Pulmonary artery endothelial cell (primary cell): ENCODE measurements around the gene LRRC46. TPM values are rescaled to one million over a fixed set of nuclear protein-coding genes. Genes with fewer than 3 reads are reported as not detected.

ENCODE experiments used
- DNase-seq: peaks from one replicate; pipeline ENCODE4 v3.0.0-alpha.2; 2011; ENCODE audit warnings: low read depth, low spot score
- total RNA-seq: library from RNA; depleted of rRNA; stranded (reverse); fragments of >200 nt; gene quantifications from 2 replicates; pipeline ENCODE4 v1.2.3, GENCODE V29; 2014

The LRRC46 gene, protein sequence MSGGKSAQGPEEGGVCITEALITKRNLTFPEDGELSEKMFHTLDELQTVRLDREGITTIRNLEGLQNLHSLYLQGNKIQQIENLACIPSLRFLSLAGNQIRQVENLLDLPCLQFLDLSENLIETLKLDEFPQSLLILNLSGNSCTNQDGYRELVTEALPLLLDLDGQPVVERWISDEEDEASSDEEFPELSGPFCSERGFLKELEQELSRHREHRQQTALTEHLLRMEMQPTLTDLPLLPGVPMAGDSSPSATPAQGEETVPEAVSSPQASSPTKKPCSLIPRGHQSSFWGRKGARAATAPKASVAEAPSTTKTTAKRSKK
- not detected in 2 replicates for total RNA-seq

- peak; percentile 73 for DNase-seq
Observed at GRCh38 chr17:47831003-47831933, at the start of gene LRRC46, which contains the start of gene MRPL10. LRRC46 (plus strand) TSS chr17:47831670; CDS start chr17:47831990, 320 bp downstream. MRPL10 (minus strand) TSS chr17:47831541; CDS start chr17:47831511, 30 bp downstream.

DNA sequence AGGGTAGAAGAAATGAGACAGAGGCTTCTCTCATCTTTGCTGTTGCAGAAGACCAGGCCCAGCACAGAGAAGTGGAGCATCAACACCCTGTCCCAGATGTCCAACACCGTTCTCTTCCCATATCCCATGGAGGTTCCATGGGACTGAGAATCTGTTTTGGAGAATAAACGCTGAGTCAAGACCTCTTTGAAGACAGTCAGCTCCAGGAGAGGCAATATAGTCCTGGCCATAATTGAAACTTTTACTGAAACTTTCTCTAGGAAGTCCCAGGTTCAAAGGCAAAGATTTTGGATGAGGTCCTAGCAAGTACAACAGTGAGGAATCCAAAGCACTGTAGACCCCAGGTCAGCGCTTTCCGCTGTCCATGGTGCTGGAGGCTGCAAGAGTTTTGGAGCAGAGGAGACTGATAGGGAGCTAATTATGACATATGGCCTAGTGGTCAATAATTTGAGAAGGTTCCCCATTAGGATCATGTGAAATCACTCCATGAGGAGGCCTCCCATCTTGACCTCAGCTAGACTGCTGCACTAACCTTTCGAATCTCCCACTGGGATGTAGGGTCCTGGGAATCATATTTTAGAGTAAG lies 45.8 kb upstream of the LRRC46 start:
- no peak for DNase-seq

DNA sequence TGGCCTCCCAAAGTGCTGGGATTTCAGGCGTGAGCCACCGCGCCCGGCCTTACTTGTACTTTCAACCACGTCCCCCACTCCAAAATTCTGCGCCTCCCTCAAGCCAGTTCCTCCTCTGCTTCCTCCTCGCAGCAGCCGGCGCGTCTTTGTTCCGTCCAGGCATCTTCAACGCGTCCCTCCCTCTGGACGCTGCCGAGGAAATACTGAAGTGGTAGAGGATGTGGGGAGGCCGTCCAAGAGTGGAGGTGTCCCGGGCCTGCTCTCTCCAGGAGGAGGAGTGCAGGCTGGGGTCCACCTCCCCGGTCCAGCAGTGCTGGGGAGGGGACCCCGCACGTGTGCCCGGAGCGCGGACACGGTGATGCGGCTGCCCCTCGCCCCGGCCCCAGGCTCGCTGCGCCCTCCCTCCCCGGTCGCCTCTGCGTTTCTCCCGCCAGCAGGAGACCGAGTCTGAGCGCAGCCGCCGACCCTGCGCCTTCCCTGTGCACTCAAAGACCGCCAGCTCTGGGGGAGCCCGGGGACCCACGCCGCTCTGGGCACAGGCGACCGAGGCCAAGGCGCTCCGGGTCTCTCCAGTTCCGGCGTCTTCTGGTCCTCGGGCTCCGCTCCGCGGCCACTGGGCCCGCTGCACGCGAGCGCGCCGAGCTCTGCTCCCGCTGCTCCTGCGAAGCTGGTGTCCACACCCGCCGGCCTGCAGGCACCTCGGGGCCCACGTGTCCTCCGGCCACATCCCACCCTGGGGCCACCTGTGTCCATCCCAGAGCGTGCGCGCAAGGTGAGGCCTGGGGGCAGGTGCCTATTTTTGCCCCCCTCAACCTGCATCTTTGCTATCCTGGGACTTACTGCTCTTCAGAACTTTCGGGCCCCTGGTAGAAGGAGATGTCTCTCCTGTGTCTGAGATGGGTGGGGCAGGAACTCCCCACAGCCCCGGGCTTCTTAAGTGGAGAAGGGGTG lies 41.6 kb upstream of the LRRC46 start:
- DNase-seq: no peak

DNA sequence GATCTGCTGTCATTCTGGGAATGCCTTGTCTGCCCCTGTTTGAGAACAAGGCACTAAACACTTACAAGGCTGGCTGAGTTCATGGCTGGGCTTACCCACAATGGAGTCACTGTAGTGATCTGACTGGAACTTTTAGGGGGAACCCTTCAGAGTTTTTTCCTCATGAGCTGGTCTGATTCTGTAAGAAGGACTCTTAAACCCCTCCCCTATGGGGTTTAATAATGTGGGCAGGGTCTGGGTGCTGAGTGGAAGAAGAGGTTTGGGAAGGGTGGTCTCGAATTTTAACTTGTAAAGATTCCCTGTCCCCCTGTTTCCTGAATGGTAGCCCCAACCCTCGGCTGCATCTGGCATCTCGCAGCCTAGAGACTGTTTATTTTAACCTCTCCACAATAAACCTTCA lies 40.4 kb upstream of the LRRC46 start:
- DNase-seq: no peak

DNA sequence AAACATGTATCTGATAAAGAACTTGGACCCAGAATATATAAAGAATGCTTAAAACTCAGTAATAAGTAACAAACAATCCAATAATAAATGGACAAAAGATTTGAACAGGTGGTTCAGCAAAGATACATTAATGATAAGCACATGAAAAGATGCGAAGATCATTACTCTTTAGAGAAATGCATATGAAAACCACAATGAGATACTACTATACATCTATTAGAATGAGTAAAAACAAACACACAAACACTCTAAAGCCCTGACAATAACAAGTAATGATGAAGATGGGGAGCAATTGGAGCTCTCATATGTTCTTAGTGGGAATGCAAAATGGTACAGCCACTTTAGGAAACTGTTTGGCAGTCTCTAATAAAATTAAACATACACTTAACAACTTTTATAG lies 39.0 kb upstream of the LRRC46 start:
- no peak for DNase-seq

DNA sequence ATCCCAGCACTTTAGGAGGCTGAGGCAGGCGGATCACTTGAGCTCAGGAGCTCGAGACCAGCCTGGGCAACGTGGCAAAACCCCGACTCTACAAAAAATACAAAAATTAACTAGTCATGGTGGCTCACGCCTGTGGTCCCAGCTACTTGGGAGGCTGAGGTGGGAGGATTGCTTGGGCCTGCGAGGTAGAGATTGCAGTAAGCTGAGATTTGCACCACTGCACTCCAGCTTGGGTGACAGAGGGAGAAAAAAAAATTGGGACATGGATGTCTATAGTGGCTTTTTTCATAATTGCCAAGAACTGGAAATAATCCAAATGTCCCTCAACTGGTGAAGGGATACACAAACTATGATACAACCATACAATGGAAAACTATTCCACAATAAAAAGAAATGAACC lies 38.5 kb upstream of the LRRC46 start:
- DNase-seq: no peak

DNA sequence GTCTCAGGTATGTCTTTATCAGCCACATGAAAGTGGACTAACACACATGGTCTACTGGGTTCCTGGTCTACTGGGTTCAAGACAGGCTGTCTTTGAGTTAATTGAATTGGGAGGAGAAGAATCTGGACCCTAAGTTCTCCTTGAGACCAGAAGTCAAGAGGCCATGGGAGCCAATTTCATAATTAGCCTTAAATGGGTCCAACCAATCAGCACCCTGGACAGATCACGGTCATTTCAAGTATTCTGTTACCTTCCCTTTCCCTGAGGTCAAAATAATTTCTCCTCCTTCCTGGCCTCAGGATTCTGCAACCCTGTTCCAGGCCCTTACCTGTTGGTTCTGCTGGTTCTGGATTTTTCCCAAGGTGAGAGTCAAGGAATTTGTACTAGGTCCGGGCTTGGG lies 33.7 kb upstream of the LRRC46 start:
- DNase-seq: no peak

DNA sequence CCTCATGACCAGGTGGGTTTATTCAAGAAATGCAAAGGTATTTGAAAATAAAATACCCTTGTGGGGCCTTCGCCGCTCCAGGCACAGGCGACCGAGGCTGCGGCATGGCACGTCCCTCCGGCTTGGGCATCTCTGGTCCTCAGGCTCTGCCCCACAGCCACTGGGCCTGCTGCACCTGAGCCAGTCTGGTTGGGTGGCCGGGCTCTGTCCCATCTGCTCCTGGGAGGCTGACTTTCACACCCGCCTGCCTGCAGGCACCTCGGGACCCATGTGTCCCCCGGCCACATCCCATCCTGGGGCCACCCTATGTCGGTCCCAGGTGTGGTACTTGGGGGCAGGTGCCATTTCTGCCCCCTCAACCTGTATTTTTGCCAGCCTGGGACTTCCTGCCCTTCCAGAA lies 30.8 kb upstream of the LRRC46 start:
- no peak for DNase-seq

GRCh38 chr17:47801176-47801765 lies 30.2 kb upstream of the LRRC46 start:
- DNase-seq: no peak

GRCh38 chr17:47801906-47802305 lies 29.6 kb upstream of the LRRC46 start:
- no peak for DNase-seq

GRCh38 chr17:47802341-47803022 lies 29.0 kb upstream of the LRRC46 start:
- DNase-seq: no peak

DNA sequence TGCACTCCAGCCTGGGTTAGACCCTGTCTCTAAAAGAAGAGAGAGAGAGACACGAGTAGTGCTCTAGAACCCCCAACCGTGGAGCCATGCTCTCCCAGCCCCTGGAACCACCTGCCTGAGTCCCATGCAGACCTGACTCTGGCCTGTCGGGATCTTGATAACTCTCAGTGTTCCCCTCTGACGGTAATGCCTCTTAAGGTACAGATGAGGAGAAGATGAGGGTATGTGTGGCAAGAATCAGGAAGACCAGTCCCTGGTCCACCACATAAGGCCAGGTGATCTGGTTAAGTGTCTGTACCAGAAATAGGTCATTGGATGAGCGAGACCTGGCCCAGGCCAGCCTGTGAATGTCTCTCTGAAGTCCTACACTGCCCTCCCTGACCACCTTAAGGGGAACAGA lies 28.3 kb upstream of the LRRC46 start:
- no peak for DNase-seq

DNA sequence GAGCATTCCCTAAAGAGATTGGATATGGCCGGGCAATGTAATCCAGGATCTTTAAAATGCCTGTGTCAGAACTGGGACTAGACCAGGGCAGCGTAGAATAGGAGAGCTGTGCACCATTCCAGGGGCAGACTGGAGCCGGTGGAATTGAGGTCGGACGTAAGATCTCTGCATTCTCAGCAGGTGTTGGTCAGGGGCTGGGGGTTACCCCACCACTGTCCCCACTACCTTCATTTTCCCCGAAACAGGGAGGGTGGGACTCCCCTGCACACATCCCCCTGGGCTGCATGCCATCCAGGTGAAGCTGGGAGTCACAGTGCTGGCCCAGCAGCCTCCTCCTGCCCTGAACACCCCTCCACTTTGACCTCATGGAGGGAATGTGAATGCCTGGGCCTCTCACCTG lies 27.7 kb upstream of the LRRC46 start:
- DNase-seq: no peak

GRCh38 chr17:47804461-47804860 lies 27.0 kb upstream of the LRRC46 start:
- no peak for DNase-seq

DNA sequence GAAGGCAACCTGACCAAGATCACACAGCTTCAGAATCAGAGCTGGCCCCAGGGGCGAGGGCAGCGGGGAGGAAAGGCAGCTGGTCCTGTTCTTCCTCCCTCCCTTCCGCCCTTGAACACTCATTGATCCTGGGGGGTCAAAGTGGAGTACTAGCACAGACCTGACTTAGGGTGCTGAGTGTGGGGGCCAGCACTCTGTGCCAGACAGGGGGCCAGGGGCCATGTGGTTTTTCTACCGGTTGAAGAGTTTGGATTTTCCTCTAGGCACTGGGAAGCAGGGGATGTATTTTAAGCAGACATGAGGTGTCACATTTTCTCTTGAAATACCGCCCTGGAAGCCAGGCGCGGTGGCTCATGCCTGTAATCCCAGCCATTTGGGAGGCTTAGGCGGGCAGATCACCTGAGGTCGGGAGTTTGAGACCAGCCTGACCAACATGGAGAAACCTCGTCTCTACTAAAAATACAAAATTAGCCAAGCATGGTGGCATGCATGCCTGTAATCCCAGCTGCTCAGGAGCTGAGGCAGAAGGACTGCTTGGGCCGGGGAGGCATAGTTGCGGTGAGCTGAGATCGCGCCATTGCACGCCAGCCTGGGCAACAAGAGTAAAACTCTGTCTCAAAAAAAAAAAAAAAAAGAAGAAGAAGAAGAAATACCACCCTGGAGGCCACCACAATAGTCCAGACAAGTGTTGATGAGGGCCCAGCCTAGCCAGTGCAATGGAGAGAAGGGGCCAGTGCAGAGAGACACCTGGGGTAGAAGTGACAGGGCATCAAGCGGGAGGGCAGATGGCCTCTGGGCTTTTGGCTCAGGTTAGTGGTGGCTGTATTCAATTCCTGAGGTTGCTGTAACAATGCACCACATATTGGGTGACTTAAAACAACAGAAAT lies 25.2 kb upstream of the LRRC46 start:
- DNase-seq: no peak

- no peak for DNase-seq
Observed at GRCh38 chr17:47806913-47807255, 24.6 kb upstream of the LRRC46 start.

DNA sequence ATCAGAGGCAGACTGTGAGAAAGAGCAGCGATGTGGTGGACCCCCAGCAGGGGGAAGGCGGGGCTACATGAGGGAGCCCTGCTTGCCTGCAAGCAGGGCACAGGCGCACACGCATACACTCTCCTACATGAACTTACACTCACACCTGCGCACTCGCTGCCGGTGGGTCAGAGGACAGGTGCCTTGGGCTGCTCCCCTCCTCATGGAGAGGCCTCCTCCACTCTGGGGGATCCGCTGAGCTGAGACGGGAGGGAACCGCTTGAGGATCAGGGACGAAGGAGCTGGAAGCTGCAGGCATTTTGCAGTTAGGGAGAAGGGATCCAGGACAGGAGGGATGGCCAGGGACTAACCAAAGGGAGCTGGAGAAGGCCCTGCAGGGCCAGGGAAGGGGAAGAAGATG lies 24.0 kb upstream of the LRRC46 start:
- DNase-seq: no peak

DNA sequence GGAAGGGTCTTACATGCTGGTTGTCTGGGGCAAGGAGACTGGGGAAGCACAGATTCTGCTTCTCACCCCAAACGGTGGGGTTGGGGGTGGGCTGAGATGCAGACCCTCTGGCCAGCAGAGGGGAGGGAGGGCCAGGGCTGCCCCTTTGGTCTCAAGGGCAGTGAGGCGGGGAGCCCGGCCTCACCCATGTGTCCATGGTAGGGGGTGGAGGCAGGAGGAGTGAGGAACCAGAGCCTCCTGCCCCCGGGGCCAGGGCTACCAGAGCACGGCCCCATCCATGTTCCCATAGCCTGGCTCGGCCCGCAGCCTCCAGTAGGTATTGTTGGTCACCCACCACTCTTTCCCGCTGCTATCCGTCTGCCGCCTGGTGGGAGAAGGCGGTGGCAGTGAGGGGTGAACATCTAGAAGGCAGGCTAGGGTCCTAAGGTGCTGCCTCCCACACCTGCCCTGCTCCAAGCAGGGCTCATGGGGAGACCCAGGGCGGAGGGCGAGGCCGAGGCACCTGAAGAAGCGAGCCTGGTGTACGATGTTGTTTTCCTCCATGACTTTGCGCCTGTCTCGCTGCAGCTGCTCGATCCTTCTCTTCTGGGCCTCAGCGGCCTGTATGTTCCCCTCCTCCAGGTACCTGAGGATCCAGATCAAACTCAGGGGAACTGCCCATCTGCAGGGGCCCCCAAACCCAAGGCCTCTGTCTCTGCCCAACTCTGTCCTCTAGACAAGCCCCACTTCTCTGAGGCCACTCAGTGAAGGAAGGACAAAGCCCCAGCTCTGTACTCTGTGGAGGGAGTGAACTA lies 23.2 kb upstream of the LRRC46 start:
- DNase-seq: no peak
